ENCODE results near the gene SPTLC3.

- TF ChIP-seq CTCF (IDR thresholded peaks at IDR 0.05), result no peak
- no peak for TF ChIP-seq POLR2A (IDR thresholded peaks at IDR 0.05)
These were observed 21.1 kb downstream of the SPTLC3 start for GRCh38 chr20:13029687-13030375.

Measured in adrenal gland (tissue), 5 donors.